NCI-H146 treated with DMSO at 0.1 percent for 48 hours (cell line): ENCODE results near the gene DDX41.
"Not testable (repeated sequence)": the region's sequence is repeated elsewhere in the genome, so short reads cannot be mapped to it uniquely, and the experiment has no call there.

Experiments
- DNase-seq: peaks from one replicate; lab custom pipeline; 2025; ENCODE audit not compliant: unreplicated experiment; lab: John Stamatoyannopoulos, UW

The DDX41 gene

GRCh38 chr5:177499842-177500241 lies 16.9 kb downstream of the DDX41 start:
- DNase-seq = no peak

DNA sequence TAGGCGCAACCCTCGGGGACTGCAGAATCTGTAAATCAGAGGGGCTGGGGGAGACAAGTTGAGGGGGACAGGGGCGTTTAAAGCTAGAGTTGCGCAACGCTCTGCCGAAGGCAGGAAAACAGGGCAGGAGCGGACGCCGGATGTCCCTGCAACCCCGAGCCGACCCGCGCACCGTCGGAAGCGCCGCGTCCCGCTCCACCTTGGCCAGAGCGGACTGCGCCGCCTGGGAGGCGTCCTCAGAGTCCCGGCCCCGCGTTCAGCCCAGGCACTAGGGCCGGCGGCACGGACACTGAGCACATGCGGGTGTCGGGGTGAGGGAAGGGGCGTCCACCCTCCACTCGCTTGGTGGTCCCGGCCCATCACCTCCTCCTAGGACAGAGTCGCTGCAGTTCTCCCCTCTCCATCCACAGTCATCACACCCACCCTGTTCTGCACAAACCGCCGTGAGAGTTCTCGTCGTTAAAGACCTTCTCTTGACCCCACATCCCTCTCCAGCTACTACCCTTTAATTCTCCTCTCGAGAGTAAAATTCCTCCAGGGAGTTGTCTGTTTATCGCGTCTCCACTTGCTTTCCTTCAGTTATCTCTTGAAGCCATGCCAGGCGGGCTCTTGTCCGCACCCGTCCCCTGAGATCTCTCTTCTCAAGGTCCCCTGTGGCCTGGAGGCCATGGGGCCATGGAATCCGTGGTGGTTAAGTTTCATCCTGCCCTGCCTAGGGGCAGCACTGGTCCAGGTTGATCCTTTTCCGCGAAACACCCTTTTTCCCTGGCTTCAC lies 18.6 kb downstream of the DDX41 start:
- no peak for DNase-seq

- peak; percentile 73 for DNase-seq
These were observed 19.3 kb downstream of the DDX41 start, which contains the start of gene PDLIM7 for GRCh38 chr5:177497292-177498012. Gene PDLIM7 (minus strand): TSS chr5:177497604. CDS start chr5:177496512, 1,092 bp downstream.

DNA sequence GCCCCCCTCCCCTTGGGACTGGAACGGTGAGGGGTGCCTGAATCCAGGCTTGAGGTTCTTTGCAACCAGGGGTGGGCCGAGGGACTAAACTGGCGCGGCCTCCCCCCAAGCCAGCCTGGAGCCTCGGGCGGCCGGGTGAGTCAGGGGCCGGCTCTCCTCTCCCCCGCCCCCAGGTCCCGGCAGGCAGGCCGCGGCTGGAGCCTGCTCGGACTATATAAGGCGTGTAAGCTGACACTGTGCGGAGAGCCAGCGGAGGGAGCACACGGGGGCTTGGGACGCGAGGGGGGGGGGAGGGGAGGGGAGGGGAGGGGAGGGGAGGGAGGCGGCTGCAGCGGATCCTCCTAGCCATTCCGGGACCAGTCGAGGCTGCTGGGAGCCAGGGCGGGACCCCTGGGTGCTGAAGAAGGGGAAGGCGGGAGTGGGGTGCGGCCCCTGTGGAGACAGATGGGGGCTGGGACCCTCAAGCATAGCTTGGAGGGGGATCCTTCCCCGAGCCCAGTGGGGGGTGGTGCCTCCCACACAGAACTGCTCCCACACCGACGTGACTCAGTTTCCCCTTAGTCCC lies 20.0 kb downstream of the DDX41 start:
- DNase-seq = peak; percentile 17

GRCh38 chr5:177496070-177496726 lies 20.6 kb downstream of the DDX41 start:
- no peak for DNase-seq

DNA sequence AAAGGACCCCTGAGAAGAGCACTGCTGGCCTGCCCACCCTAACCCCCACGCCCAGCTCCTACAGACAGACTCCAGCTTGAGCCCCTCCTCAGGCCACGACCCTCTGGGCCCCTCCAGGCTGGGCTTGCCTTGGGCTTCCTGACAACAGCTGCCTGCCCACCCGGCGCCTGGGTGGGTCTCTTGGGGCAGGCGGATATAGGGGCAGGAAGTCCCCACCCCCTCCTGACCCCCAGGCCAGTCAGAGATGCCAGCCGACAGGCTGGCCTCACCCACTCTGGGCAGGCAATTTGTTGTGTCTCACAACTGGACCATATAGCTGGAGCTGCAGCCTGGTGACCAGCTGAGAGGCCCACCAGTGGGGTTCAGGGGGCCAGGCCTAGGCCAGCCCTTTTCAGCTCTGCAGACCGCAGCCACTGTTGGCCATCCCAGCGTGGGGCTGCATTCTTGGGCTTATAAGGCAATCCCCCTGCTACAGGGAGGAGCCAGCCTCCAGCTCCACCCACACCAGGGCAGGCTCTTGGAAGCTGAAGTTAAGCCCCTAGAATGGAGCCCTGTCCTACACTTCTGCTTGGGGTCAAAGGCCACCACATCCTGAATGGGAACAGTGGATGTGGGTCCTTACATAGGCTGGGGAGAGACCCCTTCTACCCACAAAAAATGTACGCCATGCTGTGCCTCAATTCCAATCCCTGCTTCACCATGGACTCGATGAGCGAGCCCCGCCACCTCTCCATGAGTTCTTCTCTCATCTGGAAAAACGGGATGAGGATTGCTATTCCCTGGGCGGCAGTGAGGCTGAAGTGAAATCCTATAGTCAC lies 21.3 kb downstream of the DDX41 start:
- DNase-seq = no peak

DNA sequence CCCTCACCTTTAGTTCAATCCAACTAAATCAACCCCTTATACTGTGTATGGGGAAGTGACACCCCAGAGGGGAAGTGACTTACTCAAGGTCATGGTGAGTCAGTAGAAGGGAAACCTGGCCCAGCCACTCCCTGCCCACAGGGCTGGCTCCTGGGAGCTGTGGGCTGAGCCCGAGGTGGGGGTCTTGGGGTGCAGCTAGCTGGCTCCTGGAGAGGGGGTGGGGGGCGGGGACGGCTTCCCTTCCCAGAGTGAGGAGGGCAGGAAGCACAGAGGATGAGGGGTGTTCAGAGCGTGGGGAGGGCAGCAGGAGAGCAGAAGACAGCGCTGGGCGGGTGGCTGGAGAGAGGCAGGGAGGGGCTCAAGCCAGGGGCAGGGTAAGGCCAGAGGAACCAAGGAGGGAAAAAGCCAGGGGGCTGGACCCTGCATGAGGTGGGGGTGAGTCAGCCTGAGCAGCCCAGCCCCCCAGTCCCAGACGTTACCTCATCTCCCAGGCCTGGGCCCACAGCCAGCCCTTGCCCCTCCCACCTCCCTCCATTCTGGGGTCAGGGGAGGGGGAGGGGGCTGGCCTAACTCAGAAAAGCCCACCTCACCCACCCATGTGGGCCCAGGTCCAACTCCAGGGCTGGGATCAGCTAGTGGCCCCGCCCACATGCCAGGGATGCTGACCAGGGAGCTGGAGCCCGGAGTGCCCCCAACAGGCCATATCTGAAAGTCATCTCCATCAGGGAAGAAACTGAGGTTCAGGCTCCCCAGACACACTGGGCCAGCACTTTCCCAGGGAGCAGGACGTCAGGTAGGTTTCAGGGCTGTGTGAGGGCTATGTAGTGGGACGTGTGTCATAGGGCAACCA lies 22.2 kb downstream of the DDX41 start:
- no peak for DNase-seq

DNA sequence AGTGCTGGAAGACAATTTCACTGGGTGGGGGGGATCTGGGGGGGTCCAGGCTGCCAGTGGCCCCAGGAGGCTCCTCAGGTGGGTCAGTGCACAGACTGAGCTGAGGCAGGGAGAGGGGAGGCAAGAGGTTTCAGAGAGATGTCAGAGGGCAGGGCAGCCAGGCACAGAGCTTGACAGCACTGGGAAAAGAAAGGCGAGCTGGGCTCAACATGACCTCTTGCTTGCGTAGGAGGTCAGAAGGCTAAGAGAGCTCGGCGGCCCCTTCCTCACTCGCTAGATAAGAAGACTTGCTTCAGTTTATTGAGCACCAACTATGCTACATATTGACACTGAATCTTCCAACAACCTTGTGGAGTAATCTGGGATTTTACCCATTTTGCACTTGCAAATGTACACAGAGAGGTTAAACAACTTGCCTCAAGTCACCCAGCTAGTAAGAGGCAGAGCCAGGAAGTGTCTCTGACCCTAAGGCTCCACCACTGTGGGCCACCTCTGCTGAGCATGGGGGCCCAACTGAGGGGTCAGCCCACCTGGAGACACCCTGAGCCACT lies 22.9 kb downstream of the DDX41 start:
- no peak for DNase-seq

GRCh38 chr5:177492841-177493240 lies 23.9 kb downstream of the DDX41 start:
- no peak for DNase-seq

- DNase-seq = no peak
These were observed 24.6 kb downstream of the DDX41 start for GRCh38 chr5:177491983-177492746.

- no peak for DNase-seq
These were observed 25.3 kb downstream of the DDX41 start for GRCh38 chr5:177491429-177491945.

GRCh38 chr5:177490992-177491391 lies 25.8 kb downstream of the DDX41 start:
- no peak for DNase-seq

DNA sequence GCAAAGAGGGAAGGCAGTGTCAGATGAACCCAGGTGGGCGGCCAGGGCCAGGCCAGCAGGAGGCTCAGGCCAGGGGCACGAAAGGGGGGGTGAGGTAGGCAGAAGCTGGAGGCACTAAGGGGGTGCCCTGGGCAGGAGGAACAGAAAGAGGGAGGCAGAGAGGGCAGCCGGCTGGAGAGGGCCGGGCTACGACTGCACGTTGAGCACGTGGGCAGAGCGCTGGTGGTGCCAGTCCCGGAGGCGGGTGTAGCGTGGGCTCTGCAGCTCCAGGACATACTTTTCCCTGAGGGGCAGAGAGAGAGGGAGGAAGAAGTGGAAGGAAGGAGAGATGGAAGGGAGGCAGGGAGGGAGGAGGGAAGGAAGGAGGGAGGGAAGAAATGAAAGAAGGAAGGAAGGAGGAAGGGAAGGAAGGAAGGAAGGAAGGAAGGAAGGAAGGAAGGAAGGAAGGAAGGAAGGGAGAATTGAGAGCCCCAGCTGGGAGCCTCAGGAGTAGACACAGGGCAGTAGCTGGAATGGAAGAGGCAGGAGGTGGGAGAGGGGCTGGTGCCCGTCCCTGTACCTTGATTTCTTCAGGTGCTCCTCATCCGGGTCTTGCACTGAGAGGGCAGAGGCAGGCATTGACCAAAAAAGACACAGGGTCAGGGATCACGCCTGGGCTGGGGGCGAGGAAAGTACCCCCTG lies 26.3 kb downstream of the DDX41 start:
- DNase-seq = no peak

- no peak for DNase-seq
These were observed 27.5 kb downstream of the DDX41 start for GRCh38 chr5:177489119-177489716.

DNA sequence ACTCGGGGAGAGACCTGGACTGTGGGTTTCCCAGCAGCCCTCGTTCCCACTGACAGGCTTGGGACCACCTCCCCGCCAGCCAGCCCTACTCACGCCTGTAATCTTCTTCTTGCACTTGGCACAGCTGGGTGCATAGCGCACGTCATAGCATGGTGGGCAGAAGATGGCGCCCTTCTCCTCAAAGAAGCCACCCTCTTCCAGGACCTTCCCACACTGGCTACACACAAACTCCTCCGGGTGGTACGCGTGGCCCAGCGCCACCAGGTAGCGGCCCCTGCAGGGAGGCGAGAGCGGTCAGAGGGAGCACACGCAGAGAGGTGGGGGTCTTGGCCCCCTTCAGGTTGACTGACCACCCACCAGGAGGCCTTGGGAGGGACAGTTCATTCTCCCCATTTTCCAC lies 28.8 kb downstream of the DDX41 start:
- no peak for DNase-seq

- DNase-seq = no peak
These were observed 29.6 kb downstream of the DDX41 start for GRCh38 chr5:177487144-177487543.

GRCh38 chr5:177486256-177486655 lies 30.5 kb downstream of the DDX41 start:
- no peak for DNase-seq

DNA sequence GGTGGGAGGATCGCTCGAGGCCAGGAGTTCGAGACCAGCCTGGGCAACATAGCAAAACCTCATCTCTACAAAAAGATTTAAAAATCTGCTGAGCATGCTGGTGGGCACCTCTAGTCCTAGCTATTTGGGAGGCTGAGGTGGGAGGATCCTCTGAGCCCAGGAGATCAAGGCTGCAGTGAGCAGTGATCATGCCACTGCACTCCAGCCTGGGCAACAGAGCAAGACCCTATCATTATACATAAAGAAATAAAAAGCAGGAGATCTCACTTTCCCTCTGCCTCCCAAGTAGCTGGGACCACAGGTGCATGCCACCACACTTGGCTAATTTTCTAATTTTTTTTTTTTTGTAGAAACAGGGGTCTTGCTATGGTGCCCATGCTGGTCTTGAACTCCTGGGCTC lies 31.0 kb downstream of the DDX41 start:
- not testable (repeated sequence) for DNase-seq
